SW 1271 (cell line): ENCODE results near the gene PLPPR4.
"Not testable (repeated sequence)": the region's sequence is repeated elsewhere in the genome, so short reads cannot be mapped to it uniquely, and the experiment has no call there.

Experiments used
- DNase-seq, 2 experiments: peaks; one replicate each; lab custom pipeline; 2025; lab: John Stamatoyannopoulos, UW

Gene PLPPR4

GRCh38 chr1:99269321-99269720 is 5.0 kb downstream of the PLPPR4 start:
- DNase-seq, result no peak

GRCh38 chr1:99270646-99271045 is 6.4 kb downstream of the PLPPR4 start:
- DNase-seq, result no peak

- no peak for DNase-seq
These were observed 7.0 kb downstream of the PLPPR4 start for GRCh38 chr1:99271249-99271648.

- no peak for DNase-seq
These were observed 12.8 kb downstream of the PLPPR4 start for GRCh38 chr1:99277066-99277465.

DNA sequence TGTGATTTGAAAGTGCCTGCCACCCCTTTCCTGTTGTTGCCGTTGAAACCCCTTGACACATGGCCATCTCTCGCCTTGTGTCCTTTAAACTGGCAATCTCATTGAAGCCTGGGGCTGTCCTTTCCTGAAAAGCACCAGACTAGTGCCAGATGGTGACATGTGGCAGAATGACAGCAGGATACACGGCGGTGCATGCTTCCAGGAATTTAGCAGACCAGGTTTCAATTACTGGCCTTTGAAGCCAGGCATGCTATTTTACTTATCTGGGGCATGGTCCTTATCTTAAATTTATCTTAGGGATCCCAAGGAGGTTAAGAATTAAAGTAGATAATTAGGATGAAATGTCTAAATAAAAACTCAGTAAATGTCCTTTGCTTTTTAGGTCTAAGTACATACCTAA is 15.2 kb downstream of the PLPPR4 start:
- no peak for DNase-seq

GRCh38 chr1:99281105-99281504 is 16.8 kb downstream of the PLPPR4 start:
- DNase-seq, result no peak

GRCh38 chr1:99282536-99282935 is 18.2 kb downstream of the PLPPR4 start:
- DNase-seq, result no peak

- not testable (repeated sequence) for DNase-seq
These were observed 19.2 kb downstream of the PLPPR4 start for GRCh38 chr1:99283521-99283920.

GRCh38 chr1:99292886-99293285 is 28.6 kb downstream of the PLPPR4 start:
- no peak for DNase-seq

- no peak for DNase-seq
These were observed 33.6 kb downstream of the PLPPR4 start for GRCh38 chr1:99297923-99298322.

- no peak for DNase-seq
These were observed 40.5 kb downstream of the PLPPR4 start for GRCh38 chr1:99304725-99305282.

- no peak for DNase-seq
These were observed 41.3 kb downstream of the PLPPR4 start for GRCh38 chr1:99305626-99306025.

DNA sequence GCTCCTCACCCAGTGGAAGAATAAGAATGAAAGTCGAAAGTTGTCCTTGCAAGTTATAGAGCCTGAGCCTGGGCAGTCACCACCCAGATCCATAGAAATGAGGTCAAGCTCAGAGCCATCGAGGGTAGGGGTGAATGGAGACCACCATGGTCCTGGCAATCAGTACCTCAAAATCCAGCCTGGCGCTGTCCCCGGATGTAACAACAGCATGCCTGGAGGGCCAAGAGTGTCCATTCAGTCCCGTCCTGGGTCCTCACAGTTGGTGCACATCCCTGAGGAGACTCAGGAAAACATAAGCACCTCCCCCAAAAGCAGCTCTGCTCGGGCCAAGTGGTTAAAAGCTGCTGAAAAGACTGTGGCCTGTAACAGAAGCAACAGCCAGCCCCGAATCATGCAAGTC is 41.8 kb downstream of the PLPPR4 start:
- DNase-seq, result no peak

- no peak for DNase-seq
These were observed 42.4 kb downstream of the PLPPR4 start for GRCh38 chr1:99306644-99307043.

- DNase-seq, result no peak
These were observed 51.0 kb downstream of the PLPPR4 start for GRCh38 chr1:99315305-99315704.

DNA sequence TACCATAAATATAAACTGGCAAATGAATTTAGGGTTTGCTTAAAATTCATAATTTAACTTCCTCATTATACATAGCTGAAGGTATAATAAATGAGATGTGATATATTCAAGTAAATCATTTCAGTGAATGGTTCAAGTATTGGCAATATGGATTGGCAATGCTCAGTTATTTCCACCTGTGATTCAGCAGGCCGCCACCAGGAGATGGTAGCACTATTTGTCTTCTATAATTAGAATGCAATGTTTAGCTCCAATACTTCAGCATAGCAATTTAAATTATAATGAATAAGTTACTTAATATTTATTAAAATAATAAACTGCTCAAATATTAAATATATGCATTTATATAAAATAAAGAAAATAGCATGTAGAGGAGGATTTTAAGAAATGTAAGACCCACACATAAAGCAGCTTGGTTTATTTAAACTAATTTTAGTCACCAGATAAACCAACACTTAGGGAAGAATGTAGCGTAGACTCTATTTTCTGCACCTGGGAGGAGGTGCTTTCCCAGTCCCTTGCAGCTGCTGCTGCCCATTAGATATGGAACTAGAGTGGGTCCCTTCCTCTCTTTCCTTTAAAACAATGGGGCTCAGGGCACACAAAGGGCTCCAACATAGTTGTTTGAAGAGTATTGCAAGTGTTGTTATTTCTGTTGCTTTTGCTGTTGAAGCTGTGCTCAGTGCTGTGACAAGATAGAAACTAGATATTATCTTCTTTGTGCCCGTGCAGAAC is 62.1 kb downstream of the PLPPR4 start:
- no peak for DNase-seq

- DNase-seq, result no peak
These were observed 63.1 kb downstream of the PLPPR4 start for GRCh38 chr1:99327357-99327756.

DNA sequence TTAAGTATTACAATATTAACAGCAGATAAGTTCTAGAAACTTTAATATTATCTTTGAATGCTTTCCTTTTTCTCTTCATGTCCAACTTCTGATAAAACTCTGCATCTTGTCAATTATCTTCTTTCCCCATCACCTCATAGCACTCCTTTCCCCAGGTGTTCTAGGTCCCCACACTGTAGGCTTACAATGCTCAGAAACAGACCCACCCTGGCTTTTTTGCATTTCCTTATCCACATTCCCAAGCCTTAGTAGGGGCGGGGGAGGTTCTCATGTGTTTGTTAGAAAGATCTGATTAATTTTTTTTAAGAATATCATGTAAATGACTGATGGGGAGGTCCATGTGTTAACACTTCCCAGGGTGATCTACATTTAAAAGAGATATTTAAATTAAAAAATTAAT is 63.9 kb downstream of the PLPPR4 start:
- no peak for DNase-seq

- DNase-seq, result no peak
These were observed 66.8 kb downstream of the PLPPR4 start for GRCh38 chr1:99331083-99331482.

DNA sequence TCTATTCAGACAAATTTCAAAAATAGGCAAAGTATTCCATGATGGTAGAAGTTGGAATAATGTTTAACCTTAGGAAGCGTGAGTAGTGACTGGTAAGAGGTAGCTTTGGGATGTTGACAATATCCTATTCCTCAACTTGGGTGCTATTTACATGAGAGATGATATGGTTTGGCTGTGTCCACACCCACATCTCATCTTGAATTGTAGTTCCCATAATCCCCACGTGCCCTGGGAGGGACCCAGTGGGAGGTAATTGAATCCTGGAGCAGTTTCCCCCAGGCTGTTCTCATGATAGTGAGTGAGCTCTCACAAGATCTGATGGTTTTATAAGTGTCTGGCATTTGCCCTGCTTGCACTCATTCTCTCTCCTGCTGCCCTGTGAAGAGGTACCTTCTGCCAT is 67.3 kb downstream of the PLPPR4 start:
- DNase-seq, result no peak

DNA sequence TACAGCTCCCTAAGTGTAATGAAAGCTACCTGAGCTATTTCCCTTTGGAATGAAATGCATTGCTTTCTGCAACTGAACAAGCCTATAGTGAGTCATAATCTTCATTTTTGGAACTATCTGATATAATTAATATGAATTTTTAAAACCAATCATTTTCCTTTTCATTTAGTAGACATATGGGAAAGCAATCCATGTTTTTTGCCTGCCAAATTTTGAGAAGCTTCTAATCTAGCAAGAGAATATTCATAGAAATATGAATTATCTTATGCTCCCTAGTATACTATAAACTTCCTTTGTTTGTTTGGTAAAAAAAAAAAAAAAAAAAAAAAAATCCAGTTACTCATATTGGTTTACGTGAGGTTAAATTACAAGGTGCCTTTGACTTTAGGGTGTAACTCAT is 68.3 kb downstream of the PLPPR4 start:
- DNase-seq, result no peak

GRCh38 chr1:99334991-99335390 is 70.7 kb downstream of the PLPPR4 start:
- no peak for DNase-seq

DNA sequence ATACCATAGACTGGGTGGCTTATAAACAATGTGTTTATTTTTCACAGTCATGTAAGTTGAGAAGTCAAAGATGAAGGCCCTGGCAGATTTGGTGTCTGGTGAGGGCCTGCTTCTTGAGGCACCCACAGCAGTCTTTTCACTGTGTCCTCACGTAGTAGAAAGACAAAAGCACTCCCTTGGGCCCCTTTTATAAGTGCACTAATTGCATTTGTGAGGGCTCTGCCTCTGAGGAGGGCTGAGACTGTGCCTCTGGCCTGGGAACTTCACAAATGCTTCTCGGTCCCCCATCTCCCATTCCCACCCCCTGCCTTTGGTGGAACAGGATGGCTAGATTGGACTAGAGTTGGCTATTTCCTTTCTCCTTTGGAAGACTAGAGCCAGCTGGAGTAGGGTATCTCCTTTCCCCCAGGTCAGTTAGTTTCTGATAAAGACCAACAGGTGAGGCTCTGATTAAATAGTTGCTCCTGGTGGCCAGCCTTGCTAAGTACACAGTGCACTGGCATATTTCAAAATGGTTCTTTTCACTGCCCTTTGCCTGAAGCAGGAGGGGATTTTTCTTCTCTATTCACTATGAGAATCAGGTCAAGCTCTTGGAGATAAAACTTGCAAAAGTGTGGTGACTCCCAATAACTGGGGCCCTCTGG is 82.9 kb downstream of the PLPPR4 start:
- DNase-seq, result no peak
